Skin epidermis (tissue), 12 donors: ENCODE results near the gene CHIC2.

Experiments
- H3K27ac ChIP-seq, 21 experiments: fragments of 200-600 bp; sonication (generic) in 11 of 21; one replicate each; pipeline ENCODE4 v1.5.0; 2020; ENCODE audit warnings: mild to moderate bottlenecking in 3 of 21, inconsistent platforms in 2 of 21, moderate library complexity in 2 of 21
- H3K4me3 ChIP-seq, 7 experiments: fragments of 200-600 bp; sonication (generic) in 2 of 7; one replicate each; pipeline ENCODE4 v1.5.0; 2020; ENCODE audit warnings: inconsistent platforms in 2 of 7, mild to moderate bottlenecking in 2 of 7, moderate library complexity in 1 of 7

Gene CHIC2

GRCh38 chr4:53963336-53963735 lies 101.1 kb downstream of the CHIC2 start:
- Histone ChIP-seq H3K4me3 (no peak overlapping the region), H3K27ac (no peak overlapping the region)

GRCh38 chr4:53962516-53963225 lies 101.7 kb downstream of the CHIC2 start:
- H3K4me3 ChIP-seq, result no peak overlapping the region
- H3K27ac ChIP-seq, result no peak overlapping the region

DNA sequence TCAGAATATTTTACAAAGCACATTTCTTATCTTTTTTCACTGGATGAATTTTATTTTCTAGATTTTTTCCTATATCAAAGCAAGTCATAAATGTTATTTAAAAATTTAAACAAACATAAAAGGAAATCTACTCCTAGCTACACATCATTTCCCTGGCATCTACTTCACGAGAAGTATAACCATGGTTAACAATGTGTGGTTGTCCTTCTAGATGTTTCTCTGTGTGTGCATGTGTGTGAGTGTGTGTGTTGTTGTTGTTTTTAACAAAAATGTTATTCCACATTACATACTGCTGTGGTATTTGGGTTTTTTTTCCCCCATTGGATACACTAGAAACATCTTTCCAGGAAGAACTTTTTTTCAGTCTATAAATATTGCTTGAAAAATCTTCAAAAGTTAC lies 103.1 kb downstream of the CHIC2 start:
- Histone ChIP-seq H3K4me3 (no peak overlapping the region), H3K27ac (no peak overlapping the region)

DNA sequence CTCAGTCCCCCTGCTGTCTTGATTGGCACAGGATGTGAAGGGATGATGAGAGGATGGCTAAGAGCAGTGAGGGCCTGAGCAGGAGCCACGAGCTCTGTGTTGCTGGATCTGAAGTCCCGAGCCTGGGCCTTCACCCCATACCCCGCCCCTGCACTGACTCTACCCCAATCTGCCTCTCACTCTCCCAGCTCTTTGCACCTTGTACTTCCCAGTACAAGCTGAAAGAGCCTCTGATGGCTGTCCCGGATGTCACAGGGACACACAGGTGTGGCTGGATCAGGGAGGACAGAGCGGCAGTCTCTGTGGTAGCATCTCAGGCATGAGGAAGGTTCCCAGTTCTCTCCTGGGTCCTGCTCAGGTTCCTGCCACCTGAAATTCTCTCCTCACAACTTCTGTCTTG lies 103.6 kb downstream of the CHIC2 start:
- H3K27ac ChIP-seq, result no peak overlapping the region
- H3K4me3 ChIP-seq, result no peak overlapping the region
